Thoracic aorta (tissue), 2 donors: ENCODE results near the gene MTURN. TPM values are rescaled to one million over a fixed set of nuclear protein-coding genes. Genes with fewer than 3 reads are reported as not detected.

Experiments
- ATAC-seq: fragments of 150-250 bp; one replicate; pipeline ENCODE4 v1.8.0; 2017; ENCODE audit warnings: low read depth; ENCODE audit not compliant: insufficient number of reproducible peaks, low FRiP score
- DNase-seq: peaks from one replicate; pipeline ENCODE4 v3.0.0-alpha.2; 2020; ENCODE audit warnings: low spot score
- H3K27ac ChIP-seq, 2 donors: fragments of 200-600 bp; sonication (generic); 1 replicate in 1 of 2; 2 replicates in 1 of 2; pipeline ENCODE4 v1.5.1; 2016; ENCODE audit warnings: mild to moderate bottlenecking in 2 of 2, moderate library complexity in 2 of 2
- H3K27me3 ChIP-seq: fragments of 200-600 bp; sonication (generic); replicated peaks from 2 replicates; pipeline ENCODE4 v1.6.0; 2016; ENCODE audit warnings: mild to moderate bottlenecking; ENCODE audit not compliant: insufficient read depth
- H3K36me3 ChIP-seq: fragments of 200-600 bp; sonication (generic); one replicate; pipeline ENCODE4 v1.5.1; 2016
- H3K4me1 ChIP-seq, 2 donors: fragments of 200-600 bp; sonication (generic); 1 replicate in 1 of 2; 2 replicates in 1 of 2; pipeline versions ENCODE4 v1.5.1 to v1.6.0; 2016; ENCODE audit warnings: low read depth in 2 of 2, mild to moderate bottlenecking in 1 of 2; ENCODE audit not compliant: control insufficient read depth in 1 of 2
- H3K4me3 ChIP-seq: fragments of 200-600 bp; sonication (generic); 2 replicates; pipeline ENCODE4 v1.5.1; 2016; ENCODE audit warnings: mild to moderate bottlenecking
- H3K9me3 ChIP-seq: fragments of 200-600 bp; sonication (generic); 2 replicates; pipeline ENCODE4 v1.5.1; 2016
- CTCF ChIP-seq: fragments of 200-600 bp; sonication (generic); IDR thresholded peaks from one replicate; pipeline ENCODE4 v1.5.1; 2019; ENCODE audit warnings: antibody characterized with exemption
- total RNA-seq, 2 donors: library from RNA; depleted of rRNA; stranded (reverse); fragments of >200 nt; gene quantifications; one replicate each; pipeline versions ENCODE4 v1.1.0 to v1.2.3, GENCODE V29; 2016

Gene MTURN
- total RNA-seq, 2 donors from 2014 or later = 71.1 to 80.1 TPM

GRCh38 chr7:30143748-30144251, 9.0 kb downstream of the MTURN start:
- no peak overlapping the region for H3K4me3 ChIP-seq
- peaks cover 18 to 53% of the 10 kb centered on the region in 2 donors for H3K4me1 ChIP-seq
- ATAC-seq = no peak
- H3K36me3 ChIP-seq = no peaks in the 10 kb centered on the region
- H3K27ac ChIP-seq = peak overlapping the region; percentile 70 to 76
- TF ChIP-seq CTCF = no peak
- DNase-seq = no peak
- no peaks in the 10 kb centered on the region for H3K9me3 ChIP-seq
- H3K27me3 ChIP-seq = no peaks in the 10 kb centered on the region

DNA sequence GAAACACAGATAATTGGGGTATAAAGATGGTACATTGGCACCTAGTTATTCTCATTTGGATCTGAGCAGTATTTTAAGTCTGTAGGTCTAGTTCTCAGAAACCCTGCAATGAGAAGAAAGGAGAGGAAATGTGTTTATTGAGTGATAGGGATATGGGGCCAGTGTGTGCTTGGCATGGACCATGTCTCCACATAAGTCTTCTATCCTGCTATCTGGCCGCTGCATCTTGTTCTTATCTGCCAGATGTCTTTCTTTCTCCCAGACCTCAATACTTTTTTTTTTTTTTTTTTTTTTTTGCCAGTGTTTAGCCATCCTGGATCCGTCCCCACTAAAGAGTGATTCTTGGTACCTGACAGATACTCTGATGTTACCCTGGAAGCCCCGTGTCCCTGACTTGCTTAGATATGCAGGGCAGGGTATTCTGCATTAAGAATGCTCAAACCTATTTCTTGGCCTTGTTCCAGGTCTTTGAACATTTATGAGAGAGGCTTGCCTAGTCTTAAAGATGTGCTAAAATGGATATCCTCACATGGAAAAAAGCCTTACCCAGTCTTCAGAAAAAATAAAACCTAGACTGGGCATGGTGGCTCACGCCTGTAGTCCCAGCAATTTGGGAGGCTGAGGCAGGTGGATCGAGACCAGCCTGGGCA, 10.0 kb downstream of the MTURN start:
- no peak for TF ChIP-seq CTCF
- DNase-seq = no peak
- H3K27me3 ChIP-seq = no peaks in the 10 kb centered on the region
- no peaks in the 10 kb centered on the region for H3K9me3 ChIP-seq
- H3K4me3 ChIP-seq = no peak overlapping the region
- no peak overlapping the region for H3K27ac ChIP-seq
- H3K36me3 ChIP-seq = no peaks in the 10 kb centered on the region
- no peak for ATAC-seq
- H3K4me1 ChIP-seq = peaks cover 17 to 44% of the 10 kb centered on the region in 2 donors

GRCh38 chr7:30145426-30145970, 10.7 kb downstream of the MTURN start:
- no peak for TF ChIP-seq CTCF
- no peaks in the 10 kb centered on the region for H3K36me3 ChIP-seq

DNA sequence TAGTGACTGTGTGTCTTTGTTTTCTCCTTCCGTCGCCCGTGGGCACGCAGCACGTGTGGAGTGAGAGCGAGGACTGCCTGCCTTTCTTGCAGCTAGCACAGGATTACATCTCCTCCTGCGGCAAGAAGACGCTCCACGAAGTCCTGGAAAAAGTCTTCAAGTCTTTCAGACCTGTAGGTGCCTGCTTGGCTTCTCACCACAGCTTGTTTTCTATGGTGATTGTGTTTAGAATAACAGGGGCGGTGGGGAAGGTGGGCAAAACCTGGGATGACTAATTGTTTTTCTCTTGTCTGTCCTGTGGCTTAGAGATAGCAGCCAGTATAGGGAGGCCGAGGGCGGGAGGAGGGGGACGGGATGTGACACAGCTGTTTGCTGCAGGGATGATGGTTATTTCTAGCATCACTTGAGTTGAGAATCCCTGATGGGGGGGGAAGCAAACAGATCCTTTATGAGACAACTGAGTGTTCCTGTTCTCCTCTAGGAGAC, 11.4 kb downstream of the MTURN start:
- H3K27ac ChIP-seq = no peak overlapping the region
- no peak for TF ChIP-seq CTCF
- no peak for ATAC-seq
- H3K36me3 ChIP-seq = no peaks in the 10 kb centered on the region
- H3K9me3 ChIP-seq = no peaks in the 10 kb centered on the region
- no peak for DNase-seq
- H3K4me1 ChIP-seq = peaks cover 17 to 34% of the 10 kb centered on the region in 2 donors
- H3K27me3 ChIP-seq = no peaks in the 10 kb centered on the region
- H3K4me3 ChIP-seq = no peak overlapping the region

More at GRCh38 chr7:30145426-30145970, 10.7 kb downstream of the MTURN start:
- Histone ChIP-seq H3K9me3 (no peaks in the 10 kb centered on the region), H3K27ac (no peak overlapping the region), H3K27me3 (no peaks in the 10 kb centered on the region), H3K4me3 (no peak overlapping the region), H3K4me1 (peaks cover 17 to 40% of the 10 kb centered on the region in 2 donors)
- DNase-seq = no peak
- no peak for ATAC-seq

GRCh38 chr7:30147223-30147622, 12.4 kb downstream of the MTURN start:
- H3K27ac ChIP-seq = no peak overlapping the region
- H3K36me3 ChIP-seq = no peaks in the 10 kb centered on the region
- peaks cover 8 to 24% of the 10 kb centered on the region in 2 donors for H3K4me1 ChIP-seq
- H3K27me3 ChIP-seq = no peaks in the 10 kb centered on the region
- ATAC-seq (no peak), DNase-seq (no peak)
- no peak for TF ChIP-seq CTCF
- no peaks in the 10 kb centered on the region for H3K9me3 ChIP-seq
- H3K4me3 ChIP-seq = no peak overlapping the region
